GM19023 (cell line): ENCODE data around the gene CCND1.

Source experiments
- ATAC-seq: cut with Tn5 transposase; IDR thresholded peaks from one replicate; pipeline ENCODE4 v1.9.1; 2021; ENCODE audit warnings: mild to moderate bottlenecking, moderate library complexity; ENCODE audit not compliant: unreplicated experiment

CCND1 gene

DNA sequence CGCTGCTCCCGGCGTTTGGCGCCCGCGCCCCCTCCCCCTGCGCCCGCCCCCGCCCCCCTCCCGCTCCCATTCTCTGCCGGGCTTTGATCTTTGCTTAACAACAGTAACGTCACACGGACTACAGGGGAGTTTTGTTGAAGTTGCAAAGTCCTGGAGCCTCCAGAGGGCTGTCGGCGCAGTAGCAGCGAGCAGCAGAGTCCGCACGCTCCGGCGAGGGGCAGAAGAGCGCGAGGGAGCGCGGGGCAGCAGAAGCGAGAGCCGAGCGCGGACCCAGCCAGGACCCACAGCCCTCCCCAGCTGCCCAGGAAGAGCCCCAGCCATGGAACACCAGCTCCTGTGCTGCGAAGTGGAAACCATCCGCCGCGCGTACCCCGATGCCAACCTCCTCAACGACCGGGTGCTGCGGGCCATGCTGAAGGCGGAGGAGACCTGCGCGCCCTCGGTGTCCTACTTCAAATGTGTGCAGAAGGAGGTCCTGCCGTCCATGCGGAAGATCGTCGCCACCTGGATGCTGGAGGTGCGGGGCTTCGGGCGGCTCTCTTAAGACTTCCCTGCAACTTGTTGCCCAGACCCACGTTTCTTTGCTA lies at the start of gene CCND1:
Gene CCND1, plus strand, starts transcription at position 162 of the 587 bp plus-strand sequence. Its CDS starts 158 bp downstream, at position 320.
- no peak for ATAC-seq

DNA sequence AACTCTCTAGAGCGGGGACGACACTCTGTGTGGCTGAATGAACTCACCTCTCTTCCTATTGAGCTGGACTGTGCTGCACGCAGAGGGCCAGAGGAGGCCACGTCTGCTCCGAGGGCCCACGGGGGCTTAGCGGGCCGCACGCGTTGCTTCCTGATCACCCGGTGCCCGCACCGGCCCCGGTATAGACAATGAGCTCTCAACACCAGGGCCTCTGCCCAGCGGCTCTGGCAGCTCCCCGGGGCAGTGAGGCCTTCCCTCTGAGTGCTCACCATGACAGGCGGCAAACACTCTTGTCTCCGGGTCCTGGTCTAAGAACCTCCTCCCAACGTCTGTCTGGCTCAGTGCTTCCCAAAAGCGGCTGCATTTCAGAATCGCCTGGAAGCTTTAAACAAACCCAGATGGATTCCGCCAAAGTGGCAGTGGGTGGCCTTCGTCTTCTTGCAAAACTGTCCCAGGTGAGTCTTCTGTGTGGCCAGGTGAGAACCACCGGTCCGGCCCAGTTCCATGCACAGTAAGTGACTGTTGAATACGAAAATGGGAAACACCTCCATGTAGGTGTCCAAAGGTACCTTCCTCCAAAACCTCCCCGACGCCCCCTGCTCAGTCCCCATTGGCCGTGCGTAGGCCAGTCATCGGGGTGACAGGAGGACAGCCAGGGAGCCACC lies 47.8 kb upstream of the CCND1 start:
- ATAC-seq: no peak

DNA sequence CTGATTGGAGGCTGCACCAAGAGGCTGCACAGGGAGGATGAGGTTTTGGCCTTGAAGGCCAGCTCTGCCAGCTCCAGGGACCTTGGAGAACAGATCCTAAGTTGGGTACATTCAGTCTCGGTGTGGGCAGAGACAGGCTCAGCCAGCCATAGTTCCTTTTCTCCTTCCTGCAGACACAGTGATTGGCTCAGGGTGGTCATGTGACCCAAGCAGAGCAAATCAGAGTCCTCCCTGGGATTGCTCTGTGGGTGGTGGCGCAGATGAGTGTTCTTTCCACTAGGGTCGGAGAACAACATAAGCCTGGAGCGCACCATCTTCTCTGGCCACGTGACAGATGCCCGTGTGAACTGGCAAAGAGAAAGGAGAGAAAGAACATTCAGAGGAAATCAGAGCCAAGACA lies 47.1 kb upstream of the CCND1 start:
- ATAC-seq: no peak

DNA sequence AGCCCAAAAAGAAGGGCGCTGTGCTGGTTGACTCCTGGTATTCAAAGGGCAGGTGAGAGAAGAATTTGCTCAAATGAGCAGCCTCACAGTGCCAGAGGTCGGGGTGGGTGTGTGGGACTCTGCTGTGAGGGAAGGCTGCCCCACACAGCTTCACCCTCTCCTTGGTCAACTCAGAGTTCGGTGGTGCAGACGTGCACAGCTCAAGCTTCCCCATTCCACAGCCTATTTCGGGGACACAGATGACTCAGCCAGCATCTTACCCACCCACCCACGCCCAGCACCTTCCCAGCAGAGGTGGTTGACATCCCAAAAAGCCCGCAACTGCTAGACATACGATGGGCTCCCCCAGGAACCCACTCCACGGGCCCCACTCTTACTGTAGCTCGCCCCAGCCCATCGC lies 46.5 kb upstream of the CCND1 start:
- no peak for ATAC-seq

DNA sequence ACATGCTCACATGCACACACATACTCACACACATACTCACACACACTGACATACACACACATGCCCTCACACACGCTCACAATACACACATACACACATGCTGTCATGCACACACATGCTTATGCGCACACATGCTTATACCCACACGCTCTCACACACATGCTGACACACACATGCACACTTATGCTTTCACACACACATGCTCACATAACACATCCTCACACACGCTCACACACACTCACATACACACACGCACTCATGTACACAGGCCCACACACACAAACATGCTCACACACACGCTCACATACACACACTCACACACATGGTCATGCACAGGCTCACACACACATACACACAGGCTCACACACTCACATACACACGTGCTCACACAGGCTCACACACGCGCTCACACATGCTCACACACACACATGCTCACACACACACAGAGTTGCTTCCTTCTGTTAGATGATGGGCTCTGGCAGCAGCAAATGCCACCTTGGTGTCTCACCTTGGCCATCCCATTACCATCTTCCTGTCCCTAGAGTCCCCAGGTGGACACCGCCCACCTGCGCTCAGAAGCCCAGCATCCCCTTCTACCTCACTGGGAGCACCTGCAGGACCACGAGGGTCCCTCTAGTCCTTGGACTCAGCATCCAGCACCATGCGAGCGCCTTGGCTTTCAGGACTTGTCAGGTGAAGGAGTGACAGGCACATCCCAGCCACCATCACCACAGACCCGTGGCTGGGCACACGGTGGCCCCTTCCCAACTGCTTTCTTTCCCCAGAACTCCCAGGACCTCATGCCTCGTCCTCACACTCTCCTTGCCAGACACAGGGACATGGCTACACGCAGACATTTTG lies 44.9 kb upstream of the CCND1 start:
- no peak for ATAC-seq

DNA sequence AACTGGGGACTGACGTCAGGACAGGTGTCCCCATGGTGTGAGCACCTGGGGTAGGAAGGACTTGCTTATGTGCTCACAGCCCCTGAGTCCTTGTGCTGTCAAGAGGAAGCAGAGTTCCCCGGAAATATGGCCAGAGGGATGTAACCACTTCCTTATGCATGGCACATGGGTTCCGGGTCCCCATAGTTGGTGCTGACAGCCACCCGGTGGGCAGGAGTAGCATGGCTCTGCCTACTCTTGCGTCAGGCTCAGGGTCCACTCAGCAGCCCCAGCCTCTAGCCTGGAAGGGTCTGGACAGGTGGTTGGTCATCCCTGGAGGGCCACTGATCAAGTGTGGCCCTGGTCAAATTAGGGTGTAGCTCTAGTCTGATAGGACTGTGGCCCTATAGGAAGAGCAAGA lies 42.8 kb upstream of the CCND1 start:
- no peak for ATAC-seq

DNA sequence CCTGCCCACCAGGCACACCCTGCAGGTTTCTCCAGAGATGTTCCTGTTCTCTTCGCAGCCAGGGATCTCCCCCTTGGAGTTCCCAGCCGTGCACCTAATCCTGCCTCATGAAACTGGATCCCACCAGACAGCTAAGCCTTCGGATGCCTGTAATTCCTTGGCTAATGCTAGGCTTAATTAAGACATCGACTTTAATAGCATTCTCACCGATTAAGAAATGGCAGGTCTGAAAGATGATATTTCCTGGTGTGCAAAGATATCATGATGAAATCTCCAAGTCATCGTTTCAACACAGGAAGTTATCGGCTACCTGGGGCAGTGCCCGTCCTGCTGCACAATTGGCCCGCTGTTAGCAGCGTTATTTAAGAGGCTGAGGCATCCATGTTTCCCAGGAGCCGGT lies 41.5 kb upstream of the CCND1 start:
- no peak for ATAC-seq

DNA sequence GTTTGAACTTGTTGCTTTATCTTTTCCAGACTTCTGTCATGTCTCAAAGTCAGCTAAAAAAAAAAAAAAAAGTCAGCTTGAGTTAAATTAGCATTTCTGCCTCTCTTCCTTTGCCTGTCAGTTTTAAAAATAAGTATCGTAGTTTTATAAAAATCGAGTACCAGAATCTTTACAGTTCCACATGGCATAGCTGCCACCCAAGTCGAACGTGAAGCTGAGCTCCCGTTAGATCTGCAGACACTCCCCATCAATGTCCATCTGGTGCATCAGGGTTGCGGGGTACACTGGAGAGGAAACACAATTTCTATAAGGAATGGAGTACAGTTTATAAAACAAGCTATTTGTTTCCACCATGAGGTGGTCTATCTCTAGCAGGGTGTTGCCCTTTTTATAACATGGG lies 41.0 kb upstream of the CCND1 start:
- no peak for ATAC-seq

DNA sequence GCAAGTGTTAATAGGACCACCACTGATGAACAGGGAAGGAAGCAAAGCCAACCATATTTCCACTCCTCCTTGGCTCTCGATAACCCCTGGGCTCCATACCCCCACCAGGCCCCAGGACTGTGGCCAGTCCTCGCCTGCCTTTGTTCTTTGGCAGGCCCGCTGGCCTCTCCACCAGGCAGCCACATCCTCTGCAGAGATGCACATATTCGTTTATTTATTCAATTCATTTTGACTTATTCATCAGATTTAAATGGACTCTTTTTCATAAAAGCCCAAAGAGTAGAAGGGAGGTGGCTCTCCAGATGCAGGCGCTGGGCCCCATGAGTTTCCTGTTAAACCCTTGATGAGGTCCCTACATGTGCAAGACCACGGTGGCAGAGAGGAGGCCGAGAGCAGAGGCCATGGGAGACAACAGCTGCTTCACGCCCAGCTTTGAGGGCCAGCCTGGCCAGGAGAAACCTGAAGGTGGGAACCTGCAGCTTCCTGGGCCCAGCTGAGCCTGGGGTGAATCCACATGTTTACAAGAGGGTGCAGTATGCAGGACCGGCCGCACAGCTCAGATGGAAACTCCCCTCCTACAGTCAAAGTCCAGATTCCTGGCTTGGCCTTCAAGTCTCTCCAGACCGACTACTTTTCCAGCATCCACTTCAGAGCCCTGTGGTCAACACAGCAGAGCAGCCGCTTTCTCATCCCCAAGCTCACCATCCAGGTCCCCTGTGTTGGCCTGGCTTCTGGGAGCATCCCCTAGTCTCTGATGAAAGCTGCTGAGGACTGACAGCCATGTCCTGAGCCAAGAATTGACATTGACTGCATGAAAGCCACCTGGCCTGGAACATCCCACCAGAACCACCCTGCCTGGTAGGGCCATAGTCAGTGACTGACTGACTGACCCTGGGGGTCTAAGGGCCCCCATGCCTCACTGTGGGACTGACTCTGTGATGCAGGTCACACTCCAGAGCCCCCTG lies 39.7 kb upstream of the CCND1 start:
- ATAC-seq: no peak

DNA sequence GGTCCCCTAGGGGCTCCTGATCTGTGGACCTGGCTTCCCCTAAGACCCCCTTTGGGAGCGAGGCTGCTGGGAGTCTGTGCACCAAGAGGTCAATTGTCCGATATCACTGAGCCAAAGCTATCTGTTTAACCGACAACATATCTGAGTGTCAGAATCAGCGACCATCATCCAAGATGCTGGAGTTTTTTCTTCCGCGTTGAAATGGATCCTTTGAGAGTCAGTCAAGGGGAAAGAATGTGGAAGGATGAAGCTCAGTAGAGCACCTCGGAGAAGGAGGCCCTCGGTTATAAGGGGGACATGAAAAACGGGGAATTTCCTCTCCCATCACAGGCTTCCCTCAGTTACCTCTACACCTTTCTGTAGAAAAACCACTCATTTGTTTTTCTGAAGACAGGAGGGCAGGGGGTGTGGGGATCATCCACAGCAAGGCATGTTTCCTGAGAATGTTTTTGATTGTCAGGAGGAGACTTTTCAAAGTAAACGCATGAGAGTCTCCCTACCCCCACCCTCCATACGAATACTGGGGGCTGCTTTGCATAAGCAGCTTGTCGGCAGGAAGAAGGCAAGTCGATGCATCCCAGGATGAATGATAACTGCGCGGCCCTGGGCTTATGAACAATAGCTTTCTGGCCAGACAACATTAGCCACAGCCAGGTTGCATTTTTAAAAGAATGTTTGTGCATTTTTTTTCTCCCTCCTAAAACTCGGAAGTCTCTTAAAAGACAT lies 37.7 kb upstream of the CCND1 start:
- no peak for ATAC-seq

DNA sequence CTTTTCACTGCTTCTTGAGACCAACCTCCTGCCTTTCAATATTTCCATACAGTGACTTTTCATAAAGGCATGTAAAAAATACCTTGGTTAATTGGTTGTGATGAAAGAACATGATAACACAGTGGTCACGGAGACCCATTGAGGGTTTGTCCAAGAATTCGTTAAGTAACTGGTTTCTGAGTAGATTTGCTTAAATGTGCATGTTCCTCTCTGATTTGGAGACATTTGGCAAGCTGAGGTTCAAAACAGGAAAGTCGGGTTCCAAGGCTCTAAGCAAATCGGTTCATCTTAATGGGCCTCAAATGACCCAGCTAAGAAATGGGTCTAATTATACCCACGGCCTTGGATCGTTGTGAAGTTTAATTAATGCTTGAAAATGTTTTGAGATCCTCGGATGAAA lies 36.9 kb upstream of the CCND1 start:
- ATAC-seq: no peak

DNA sequence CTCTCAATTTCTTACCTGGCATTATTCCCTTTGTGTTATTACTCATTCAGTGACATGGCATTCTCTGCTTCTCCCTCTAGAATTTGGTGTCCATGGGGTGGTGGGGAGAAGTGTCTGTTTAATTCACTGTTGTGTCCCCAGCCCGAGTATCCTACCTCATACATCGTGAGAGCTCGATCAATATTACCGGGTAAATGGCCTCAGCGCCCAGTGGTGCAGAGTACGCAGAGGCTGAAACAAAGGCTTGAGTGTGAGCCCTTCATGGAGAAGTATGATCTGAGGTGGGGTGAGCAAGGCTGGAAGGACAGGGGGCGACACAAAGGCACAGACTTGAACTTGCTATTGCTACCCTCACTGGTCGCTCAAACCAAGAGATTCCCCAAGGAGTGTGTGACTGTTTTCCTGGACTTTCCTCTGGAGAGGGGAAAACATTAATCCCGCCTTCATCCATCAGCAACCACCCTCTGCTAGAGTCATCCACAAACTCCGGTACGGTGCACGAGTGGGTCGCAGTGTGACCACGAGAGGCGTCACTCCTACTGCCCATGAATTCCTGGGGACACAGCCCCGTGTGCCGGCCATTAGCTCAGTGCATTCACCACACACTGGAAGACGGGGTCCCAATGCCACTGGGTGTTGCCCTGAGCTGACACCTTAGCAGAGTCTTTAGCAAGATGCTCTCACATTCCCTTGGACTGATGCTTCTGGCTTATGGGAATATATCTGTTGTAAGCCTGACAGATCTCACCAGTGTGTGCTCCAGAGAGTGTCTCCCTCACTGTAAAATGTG lies 35.0 kb upstream of the CCND1 start:
- no peak for ATAC-seq

DNA sequence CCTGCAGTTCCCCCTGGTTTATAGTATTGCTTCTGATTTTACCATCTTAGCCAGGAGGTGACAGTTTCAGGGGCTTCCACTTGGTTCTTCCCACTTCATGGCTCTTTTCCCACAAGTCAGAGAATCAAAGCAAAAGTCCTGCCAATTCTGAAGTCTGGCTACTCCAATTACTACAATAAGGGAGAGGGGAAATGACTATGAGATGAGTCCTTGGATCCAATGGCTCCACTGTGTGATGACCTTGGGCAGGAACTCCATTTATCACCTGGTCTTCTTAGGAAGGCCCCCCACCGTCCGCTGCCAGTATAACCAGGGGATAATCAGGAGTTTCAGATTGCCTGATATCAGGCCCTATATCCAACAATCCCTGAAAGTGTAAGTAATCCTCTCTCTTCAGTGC lies 31.6 kb upstream of the CCND1 start:
- no peak for ATAC-seq

DNA sequence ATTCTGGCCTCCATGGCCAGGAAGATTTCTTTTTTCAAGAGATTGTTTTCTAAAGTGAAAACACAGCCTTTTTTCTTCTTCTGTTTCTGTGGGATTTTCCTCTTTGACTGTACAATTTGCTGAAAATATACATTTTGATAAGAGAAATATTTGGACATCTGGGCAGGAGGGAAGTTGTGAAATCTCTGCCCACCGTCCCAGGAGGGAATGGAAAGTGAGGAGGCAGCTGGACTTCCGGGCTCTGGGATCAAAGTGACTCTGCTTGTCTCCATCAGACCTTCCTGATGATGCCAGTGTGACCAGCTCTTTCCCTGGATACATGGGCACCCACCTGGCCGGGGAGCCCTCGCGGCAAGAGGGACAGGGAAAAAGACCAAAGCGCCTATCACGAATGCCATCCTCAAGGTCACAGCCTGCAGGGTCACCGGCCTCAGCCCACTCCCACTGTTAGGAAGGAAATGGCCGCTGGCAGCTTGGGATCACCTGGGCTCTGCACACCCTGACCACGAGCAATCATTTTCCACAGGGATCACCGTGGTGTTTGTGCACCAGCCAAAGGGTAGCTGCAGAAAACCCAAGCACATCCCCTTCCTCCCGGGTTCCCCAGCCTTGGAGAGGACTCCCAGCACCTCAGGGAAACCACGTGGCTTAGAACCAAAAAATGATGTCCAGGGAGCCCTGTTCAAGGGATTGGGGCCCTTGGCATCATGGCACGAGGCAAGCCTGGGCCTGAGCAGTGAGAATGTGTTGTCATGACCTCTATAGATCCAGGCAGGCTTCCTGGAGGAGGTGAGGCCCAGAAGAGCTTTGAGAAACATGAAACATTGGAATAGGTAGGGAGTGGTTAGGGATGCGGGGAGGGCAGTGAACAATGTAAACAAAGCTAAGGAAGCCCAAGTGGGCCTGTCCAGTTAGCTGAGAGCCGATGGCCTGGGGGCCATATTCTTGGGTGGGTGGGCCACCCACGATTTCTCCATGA lies 29.1 kb upstream of the CCND1 start:
- ATAC-seq: no peak

DNA sequence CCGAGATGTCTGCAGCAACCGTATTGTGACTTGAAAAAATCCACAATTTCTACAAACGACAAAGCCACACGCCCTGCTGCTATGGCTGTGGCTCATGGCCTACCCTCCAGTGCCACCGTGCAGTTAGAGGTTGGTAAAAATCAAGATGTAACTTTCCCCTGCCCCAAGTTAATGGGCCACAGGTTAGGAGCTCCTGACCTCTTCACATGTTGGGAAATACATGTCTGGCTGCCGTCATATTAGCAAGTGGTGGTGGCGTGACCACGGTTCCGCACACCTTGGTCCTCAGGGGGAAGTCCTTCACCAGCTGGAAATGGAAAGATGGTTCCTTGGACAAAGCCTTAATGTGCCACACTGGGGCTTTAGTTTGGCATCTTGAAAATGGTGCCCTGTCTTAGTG lies 27.4 kb upstream of the CCND1 start:
- no peak for ATAC-seq

DNA sequence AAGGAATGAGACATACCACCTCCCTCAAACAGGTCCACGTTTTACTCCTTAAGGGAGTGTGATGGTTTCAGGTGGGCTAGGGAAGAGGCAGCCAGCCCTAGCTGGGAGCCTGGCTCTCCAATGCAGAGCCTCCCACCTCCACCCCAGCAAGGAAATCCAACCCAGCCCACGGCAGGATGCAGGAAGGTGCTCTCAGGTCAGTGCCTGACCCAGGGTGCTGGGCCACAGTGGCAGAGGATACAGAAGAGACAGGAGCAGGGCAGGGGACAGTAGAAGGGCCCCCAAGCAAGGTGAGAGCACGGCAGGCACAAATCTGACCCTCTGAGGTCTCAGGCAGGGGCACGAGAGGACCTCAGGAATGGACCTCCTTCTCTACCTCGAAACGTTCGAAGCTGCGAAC lies 26.9 kb upstream of the CCND1 start:
- ATAC-seq: no peak

DNA sequence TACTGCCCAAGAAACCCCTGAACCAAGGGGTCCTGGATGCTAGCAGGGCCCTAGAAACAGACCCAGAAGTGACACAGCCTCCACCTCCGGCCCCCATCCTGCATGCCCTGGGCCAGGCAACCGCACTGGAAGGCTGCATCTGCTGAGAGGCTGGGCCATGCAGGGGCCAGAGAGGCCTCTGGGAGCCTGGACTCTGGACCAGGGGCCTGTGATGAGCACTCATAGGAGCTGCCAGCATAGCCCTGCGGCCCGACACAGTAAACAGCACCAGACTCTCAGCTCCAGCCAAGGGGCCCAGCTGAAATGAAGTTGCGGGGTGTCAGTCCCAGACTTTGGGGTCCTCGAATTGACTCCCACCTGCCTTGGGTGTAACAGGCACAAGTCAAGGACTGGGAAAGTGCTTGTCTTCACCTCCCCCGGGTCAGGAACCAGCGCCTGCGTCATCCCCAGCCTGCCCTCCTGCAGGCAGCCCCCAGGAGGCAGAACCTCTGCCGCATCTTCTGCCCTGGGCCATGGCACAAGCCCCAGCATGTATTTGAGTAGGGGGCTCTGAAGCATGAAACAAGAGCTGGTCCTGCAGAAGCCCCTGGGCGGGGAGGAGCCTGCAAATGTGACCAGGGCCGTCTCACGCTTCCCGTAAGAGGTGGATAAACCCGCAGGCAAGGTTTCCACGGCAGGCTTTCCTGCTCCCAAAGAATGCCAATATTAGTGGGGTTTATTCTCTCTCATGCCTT lies 25.2 kb upstream of the CCND1 start:
- ATAC-seq: no peak

DNA sequence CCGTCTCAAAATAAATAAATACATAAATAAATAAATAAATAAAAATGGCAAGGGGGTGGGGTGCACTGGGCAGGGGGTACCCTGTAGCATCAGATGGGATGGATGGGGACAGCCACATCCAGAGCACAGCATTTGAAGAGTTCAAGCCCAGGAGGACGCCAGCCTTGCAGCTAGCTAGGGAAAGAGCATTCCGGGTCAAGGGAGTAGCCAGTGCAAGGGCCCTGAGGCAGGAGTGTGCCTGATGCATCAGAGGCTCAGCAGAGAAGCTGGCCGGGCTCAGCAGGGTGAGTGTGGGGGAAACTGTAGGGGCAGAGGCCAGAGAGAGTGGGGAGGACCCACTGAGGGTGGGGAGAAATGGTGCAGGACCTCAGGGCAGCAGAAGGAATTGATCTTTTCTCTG lies 23.7 kb upstream of the CCND1 start:
- no peak for ATAC-seq
